Measurements from ENCODE around the gene PMEPA1. TPM values are rescaled to one million over a fixed set of nuclear protein-coding genes. Genes with fewer than 3 reads are reported as not detected.

Gene PMEPA1
- total and polyA plus RNA-seq, 2 experiments from 2014 or later, result 6.1 to 11.8 TPM

DNA sequence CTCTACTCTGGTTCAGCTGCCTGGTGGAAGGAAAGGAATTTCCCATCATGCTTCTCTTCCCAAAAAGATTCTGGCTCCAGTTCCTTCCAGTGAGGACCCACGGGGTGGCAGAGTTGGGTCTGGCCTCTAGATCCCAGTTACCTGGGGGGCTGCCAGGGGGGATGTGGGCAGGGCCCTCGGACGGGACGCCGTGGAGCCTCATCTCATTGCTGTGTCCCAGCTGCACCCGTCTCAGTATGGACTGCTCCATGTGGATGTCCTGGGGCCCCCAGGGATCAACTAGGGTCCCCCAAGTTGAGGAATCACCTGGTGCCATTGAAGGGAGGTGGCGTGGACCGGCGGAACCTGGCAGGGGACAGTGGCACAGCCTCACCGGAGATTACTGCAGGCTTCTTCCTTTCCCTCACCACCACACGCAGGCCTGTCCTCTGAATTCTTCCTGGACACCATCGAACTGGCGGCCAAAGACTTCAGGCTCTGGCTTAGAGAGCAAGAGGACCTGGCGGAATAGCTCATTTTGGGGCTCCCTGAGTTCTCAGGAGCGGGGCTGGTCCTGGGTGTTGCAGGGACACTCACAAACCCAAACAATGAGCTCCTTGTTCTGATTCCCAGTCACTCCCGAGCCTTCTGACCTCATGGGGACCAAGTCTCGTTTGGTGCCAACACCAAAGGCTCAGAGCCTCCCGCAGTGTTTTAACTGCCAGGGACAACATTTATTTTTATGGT, 98.1 kb downstream of the PMEPA1 start:
- Histone ChIP-seq H3K9me2 (ENCODE audit: insufficient read depth) (no peaks in the 10 kb centered on the region), H3K4me2 (ENCODE audit: unreplicated experiment) (no peak overlapping the region), H3K27me3 (replicated peaks; ENCODE audit: insufficient read depth) (peaks cover 11% of the 10 kb centered on the region), H3K9ac (no peak overlapping the region), H3K4me1 (ENCODE audit: insufficient read depth) (no peaks in the 10 kb centered on the region), H3F3A (ENCODE audit: insufficient read depth) (no peaks in the 10 kb centered on the region), H3K9me3 (ENCODE audit: low read depth) (no peaks in the 10 kb centered on the region), H3K79me2 (ENCODE audit: insufficient read depth) (no peaks in the 10 kb centered on the region), H2AFZ (no peak overlapping the region), H3K4me3 (no peak overlapping the region), H4K20me1 (ENCODE audit: insufficient read depth) (no peaks in the 10 kb centered on the region), H3K27ac (no peak overlapping the region), H3K36me3 (ENCODE audit: low read depth) (no peaks in the 10 kb centered on the region)
- DNase-seq, result no peak
- in situ Hi-C loops (cut with MboI), result no loop called here
- 73 to 76% methylated on average over 18 of the region's 18 CpGs for WGBS, 2 experiments (ENCODE audit: low coverage in 1 of 2, low lambda C conversion rate in 2 of 2, missing lambda C conversion rate in 2 of 2)
- TF ChIP-seq EZH2phosphoT487 (IDR thresholded peaks at IDR 0.05; ENCODE audit: insufficient read depth, low read depth) (no peak), EZH2 (IDR thresholded peaks at IDR 0.05; ENCODE audit: insufficient read depth, poor library complexity, severe bottlenecking) (no peak)

DNA sequence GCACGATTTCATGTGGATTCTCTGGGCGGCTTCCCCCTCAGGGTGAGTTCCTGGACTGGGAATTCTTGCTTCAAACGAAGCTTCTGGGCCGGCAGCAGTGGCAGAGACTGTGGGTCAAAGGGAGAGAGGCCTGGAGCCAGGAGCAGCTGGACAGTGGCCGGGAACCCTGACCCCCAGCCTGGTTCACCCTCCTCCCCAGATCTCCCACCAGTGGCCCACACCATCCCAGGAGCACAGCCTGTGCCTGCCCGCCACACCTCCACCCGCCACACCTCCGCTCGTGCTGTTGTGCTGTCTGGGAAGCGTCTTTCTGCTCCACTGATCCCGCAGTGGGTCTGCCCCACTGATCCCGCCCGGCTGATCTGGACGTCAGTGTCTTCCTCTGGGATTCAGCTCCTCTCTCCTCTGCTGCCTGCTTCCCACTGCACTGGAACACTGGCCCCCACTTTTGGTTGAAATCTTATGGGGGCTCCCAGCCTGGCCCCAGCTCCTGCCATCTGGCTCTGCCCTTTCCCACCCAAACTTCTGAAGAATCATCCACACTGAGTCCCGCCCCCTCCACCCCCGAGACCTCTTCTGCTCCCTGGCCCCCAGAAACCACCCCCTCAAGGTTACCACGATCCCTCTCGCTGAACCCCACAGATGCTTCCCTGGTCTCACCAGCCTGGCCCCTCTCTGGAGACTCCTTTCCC, 99.4 kb downstream of the PMEPA1 start:
- Histone ChIP-seq H3K79me2 (ENCODE audit: insufficient read depth) (no peaks in the 10 kb centered on the region), H2AFZ (no peak overlapping the region), H3K4me2 (ENCODE audit: unreplicated experiment) (no peak overlapping the region), H4K20me1 (ENCODE audit: insufficient read depth) (no peaks in the 10 kb centered on the region), H3K9ac (no peak overlapping the region), H3K27ac (no peak overlapping the region), H3K9me3 (ENCODE audit: low read depth) (no peaks in the 10 kb centered on the region), H3K4me3 (no peak overlapping the region), H3K27me3 (replicated peaks; ENCODE audit: insufficient read depth) (peaks cover 12% of the 10 kb centered on the region), H3F3A (ENCODE audit: insufficient read depth) (no peaks in the 10 kb centered on the region), H3K9me2 (ENCODE audit: insufficient read depth) (no peaks in the 10 kb centered on the region), H3K4me1 (ENCODE audit: insufficient read depth) (no peaks in the 10 kb centered on the region), H3K36me3 (ENCODE audit: low read depth) (no peaks in the 10 kb centered on the region)
- WGBS, 2 experiments (ENCODE audit: low coverage in 1 of 2, low lambda C conversion rate in 2 of 2, missing lambda C conversion rate in 2 of 2), result 77 to 80% methylated on average over 17 to 18 of the region's 18 CpGs
- DNase-seq, result no peak
- TF ChIP-seq EZH2phosphoT487 (IDR thresholded peaks at IDR 0.05; ENCODE audit: insufficient read depth, low read depth) (no peak), EZH2 (IDR thresholded peaks at IDR 0.05; ENCODE audit: insufficient read depth, poor library complexity, severe bottlenecking) (no peak)
- in situ Hi-C loops (cut with MboI), result no loop called here

DNA sequence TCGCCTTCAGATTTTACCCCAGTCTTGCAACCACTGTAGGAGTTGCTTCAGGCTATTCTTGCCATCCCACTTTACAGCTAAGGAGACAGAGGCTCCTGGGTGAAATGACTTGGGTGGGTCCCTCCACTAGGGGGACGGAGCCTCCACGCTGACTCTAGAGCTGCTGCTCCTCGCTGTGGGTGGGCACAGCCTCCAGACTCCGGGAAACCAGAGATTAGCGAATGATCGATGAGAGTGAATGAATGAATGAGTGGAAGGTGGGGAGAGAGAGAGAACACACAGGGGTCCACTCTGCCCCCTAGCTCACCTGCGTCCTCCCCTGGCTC, 100.0 kb downstream of the PMEPA1 start:
- Histone ChIP-seq H3K9ac (no peak overlapping the region), H3K9me2 (ENCODE audit: insufficient read depth) (no peaks in the 10 kb centered on the region), H3K79me2 (ENCODE audit: insufficient read depth) (no peaks in the 10 kb centered on the region), H3K36me3 (ENCODE audit: low read depth) (no peaks in the 10 kb centered on the region), H3K27ac (no peak overlapping the region), H2AFZ (no peak overlapping the region), H3K27me3 (replicated peaks; ENCODE audit: insufficient read depth) (peaks cover 12% of the 10 kb centered on the region), H3K9me3 (ENCODE audit: low read depth) (no peaks in the 10 kb centered on the region), H3K4me3 (no peak overlapping the region), H3F3A (ENCODE audit: insufficient read depth) (no peaks in the 10 kb centered on the region), H3K4me2 (ENCODE audit: unreplicated experiment) (no peak overlapping the region), H3K4me1 (ENCODE audit: insufficient read depth) (no peaks in the 10 kb centered on the region), H4K20me1 (ENCODE audit: insufficient read depth) (no peaks in the 10 kb centered on the region)
- 55 to 58% methylated on average over 8 of the region's 8 CpGs for WGBS, 2 experiments (ENCODE audit: low coverage in 1 of 2, low lambda C conversion rate in 2 of 2, missing lambda C conversion rate in 2 of 2)
- no peak for TF ChIP-seq EZH2 (IDR thresholded peaks at IDR 0.05; ENCODE audit: insufficient read depth, poor library complexity, severe bottlenecking)
- DNase-seq, result no peak
- in situ Hi-C loops (cut with MboI), result loop anchor here (5.0 kb wide), 1 partner anchor 592 kb away; no protein-coding TSS in a partner anchor

DNA sequence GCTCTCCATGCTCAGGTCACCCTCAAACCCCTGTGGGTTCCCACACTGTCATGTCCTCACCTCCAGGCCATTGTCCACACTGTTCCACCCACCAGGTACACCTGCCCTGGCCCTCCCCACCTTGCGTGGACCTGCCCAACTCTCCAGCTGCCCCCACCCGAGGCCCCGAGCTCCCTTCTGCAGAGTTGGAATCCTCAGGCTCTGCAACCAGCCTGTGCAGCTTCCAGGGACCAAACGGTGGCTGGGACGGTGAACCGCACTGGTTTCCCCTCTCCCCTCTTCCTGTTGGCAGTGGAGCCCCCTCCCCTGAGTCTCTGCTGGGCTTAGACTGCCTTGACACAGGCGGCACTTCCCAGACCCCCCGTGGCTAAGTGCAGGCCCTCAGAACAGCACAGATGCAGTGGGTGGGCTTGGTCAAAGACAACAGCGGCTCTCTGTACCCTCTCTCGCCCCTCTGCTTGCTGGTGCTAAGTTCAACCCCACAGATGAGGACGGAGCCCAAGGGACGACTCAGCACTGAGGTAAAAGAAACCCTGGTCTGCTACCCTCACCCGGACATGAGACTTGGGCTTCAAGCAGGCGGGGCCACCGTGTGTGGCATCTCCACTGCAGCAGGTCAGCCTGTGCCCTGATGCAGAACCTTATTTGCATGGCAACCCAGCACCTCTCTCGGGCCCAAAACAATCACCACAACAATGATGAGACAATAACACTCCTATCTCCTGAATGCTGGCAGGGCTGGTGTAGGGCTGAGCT, 100.6 kb downstream of the PMEPA1 start:
- no peak for TF ChIP-seq EZH2 (IDR thresholded peaks at IDR 0.05; ENCODE audit: insufficient read depth, poor library complexity, severe bottlenecking)
- TF ChIP-seq EZH2phosphoT487 (IDR thresholded peaks at IDR 0.05; ENCODE audit: insufficient read depth, low read depth), result no peak
- Histone ChIP-seq H3K9me3 (ENCODE audit: low read depth) (no peaks in the 10 kb centered on the region), H3K4me2 (ENCODE audit: unreplicated experiment) (no peak overlapping the region), H3K9ac (no peak overlapping the region), H3K27ac (no peak overlapping the region), H3K9me2 (ENCODE audit: insufficient read depth) (no peaks in the 10 kb centered on the region), H4K20me1 (ENCODE audit: insufficient read depth) (no peaks in the 10 kb centered on the region), H3K4me1 (ENCODE audit: insufficient read depth) (no peaks in the 10 kb centered on the region), H3K27me3 (replicated peaks; ENCODE audit: insufficient read depth) (peaks cover 12% of the 10 kb centered on the region), H3K4me3 (no peak overlapping the region), H3K36me3 (ENCODE audit: low read depth) (no peaks in the 10 kb centered on the region), H3F3A (ENCODE audit: insufficient read depth) (no peaks in the 10 kb centered on the region), H2AFZ (no peak overlapping the region), H3K79me2 (ENCODE audit: insufficient read depth) (no peaks in the 10 kb centered on the region)
- DNase-seq, result no peak
- in situ Hi-C loops (cut with MboI), result loop anchor here (5.0 kb wide), 1 partner anchor 593 kb away; no protein-coding TSS in a partner anchor
- WGBS, 2 experiments (ENCODE audit: low coverage in 1 of 2, low lambda C conversion rate in 2 of 2, missing lambda C conversion rate in 2 of 2), result 58 to 66% methylated on average over 16 of the region's 16 CpGs
